ENCODE measurements around the gene PFKM.

The PFKM gene

DNA sequence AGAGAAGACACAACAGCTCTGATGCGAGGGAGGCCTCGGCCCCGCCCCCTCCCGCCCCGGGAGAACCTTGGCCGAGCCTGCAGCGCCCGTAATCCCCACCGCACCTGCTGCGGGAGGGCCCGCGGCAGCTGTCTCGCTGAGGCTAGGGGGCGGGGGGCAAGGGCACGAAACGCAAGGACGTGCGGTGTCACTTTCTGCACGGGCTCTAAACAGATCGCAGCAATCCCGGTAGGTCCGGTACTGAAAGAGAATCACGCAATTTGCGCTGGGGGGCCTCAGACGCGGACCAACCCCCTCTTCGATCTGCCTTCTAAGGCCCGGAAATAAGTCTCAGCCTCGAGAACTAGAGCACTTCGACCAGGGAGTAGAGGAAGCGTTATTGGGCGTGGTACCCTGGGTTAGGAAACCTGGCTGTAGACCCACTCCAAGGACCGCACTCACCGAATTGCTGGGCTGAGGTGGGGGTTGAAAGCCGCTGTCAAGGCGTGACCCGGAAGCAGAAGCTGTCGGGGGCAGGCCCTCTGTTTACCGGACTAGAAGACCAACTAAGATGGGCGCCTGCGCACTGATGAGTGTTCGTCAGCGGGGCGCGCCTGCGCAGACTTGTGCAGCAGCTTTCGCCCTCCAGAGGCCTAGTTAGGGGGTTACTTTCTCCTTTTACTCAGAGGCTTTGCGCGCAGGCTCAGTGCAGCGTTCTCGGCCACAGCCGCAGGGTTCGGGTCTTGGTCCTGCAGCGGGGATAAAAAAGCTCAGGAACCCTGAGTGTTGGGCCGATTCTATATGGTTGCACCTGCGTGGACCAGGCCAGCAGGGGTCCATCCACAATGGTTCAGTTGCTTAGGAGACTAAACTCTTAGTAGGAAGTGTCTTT lies 38.1 kb downstream of the PFKM start, which contains the start of gene ASB8:
Gene ASB8 (minus strand): TSS at position 498 of the 871 bp plus-strand sequence. CDS start 4,019 bp downstream, outside the sequence.
- peak; percentile 98 for DNase-seq (ENCODE audit: low read depth, low spot score)

DNA sequence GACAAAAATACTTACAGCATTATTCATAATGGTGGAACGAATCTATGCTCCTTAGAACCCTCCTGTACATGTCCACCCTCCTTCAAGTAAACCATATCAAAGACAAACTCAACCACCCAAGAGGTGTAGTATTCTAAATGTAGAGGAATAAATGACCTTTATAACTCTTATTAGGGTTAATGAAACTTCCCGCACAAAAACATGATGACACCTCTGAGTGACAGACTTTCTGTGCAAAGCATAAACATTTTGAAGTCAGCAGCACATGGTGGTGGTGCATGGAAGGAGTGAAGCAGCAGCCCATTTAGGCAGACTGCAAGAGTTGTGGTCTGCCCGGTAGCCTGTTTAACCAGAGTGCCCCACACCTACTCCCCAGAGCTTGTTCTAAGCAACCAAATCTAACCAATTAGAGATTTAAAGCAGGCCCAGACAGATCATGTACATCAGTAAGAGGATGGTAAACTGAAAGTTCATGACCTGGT lies 38.8 kb downstream of the PFKM start:
- DNase-seq (ENCODE audit: low read depth, low spot score) = no peak

DNA sequence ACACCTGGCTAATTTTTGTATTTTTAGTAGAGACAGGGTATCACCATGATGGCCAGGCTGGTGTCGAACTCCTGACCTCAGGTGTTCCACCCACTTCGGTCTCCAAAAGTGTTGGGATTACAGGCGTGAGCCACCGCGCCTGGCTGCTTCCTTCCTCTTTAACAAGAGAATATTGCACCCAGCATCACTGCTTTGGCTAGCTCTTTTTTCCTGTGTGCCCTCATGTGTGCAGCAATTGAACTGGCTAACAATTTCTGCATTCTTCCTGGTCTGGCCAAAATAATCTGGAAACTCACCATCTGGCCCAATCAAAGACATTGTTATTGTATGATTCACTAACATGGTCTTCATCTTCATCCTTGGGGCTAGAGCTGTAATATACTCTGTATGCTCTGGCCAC lies 40.9 kb downstream of the PFKM start:
- no peak for DNase-seq (ENCODE audit: low read depth, low spot score)

DNA sequence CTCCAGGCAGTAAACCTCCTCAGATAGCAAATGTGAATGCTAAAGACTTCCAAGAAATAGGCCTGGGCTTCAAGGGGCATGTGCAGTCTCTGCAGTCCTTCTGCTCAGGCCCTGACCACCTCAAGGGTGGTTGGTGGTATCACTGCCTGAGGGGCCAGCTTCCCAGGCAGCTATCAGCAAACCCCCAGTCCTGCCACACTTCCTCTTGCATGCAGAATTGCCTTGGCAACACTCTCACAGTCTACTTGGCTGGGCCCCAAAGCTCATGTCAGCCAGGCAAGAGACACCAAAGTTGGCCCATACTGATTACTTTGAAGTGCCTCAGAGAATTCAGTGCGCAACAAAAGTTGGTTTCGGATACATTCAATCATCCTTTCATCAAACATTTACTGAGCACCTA lies 41.6 kb downstream of the PFKM start:
- DNase-seq (ENCODE audit: low read depth, low spot score) = no peak

DNA sequence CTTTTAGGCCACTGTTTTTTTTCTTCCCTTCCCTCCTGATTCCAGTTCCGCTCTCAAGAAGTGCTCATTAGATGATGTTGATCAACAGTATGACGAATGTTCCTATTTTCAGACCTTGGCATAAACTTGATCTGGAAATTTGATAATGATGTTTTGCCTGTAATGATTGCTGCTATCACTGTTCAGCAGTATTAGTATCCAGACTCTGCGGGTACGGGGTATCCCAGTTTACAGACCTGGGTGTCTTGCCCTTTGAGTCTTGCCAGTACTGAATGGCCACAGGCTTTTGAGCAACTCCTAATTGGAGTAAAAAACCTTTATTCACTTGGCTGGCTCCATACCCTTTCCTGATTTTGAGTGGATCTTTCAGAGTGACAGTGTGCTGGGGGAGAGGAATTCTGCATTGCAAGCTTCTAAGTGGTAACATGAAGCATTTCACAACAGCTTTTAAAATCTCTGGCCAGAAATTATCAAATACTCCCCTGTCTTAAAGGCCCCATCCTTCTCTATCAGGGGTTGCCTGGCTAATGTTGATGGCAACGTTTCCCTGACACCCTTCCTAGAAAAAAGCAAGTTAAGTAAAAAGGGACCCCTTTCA lies 44.1 kb downstream of the PFKM start:
- DNase-seq (ENCODE audit: low read depth, low spot score) = no peak

DNA sequence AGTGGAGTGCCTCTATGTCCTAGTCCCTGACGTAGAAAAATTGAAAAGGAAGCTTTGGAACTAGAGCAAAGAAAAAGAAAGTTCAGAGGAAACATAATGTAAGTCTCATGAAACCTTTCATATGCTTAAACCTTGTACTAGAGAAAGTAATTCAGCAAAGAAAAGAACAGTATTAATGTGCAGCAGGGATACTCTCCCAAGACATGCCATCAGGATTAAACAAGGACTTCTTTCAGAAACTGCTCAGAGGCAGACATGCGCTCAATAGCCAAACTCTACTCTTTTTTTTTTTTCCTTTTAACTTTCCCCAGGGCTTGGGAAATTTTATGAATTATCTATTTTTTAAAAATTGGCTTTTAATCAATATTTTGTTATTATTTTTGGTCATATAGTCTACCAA lies 45.3 kb downstream of the PFKM start:
- DNase-seq (ENCODE audit: low read depth, low spot score) = no peak

DNA sequence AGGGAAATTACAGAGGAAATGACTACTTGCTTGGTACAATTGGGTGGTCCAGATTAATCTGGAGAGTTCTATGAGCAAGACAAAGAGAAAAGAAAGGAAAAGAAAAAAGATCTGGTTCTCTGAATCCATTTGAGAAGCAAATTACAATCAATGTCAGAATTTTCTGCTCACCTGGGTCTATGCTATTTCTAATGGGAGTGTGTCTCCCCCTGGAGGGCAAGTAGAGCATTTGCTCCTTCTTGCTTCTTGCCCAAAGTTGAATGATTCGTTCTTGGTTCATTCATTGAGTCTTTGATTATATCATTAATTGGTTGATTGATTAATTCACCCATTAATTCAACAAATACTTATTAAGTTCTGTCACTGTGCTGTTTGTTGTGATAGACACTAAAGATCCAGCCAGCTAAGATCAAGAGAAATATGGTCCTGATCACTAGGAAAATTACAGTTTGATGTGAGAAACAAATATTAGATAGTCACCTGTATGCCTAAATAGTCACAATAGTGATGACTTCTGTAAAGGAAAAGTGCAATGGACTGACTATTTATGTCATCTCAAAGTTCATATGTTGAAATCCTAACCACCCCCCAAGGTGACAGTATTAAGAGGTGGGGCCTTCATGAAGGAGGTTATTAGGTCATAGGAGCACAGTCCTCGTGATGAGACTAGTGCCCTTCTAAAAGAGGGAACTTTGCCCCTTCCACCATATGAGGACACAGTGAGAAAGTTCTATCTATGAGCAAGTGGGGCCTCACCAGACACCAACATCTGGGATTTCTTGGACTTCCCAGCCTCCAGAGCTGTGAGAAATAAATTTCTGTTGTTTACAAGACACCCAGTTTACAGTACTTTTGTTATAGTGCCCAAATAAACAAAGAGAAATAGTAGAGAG lies 46.2 kb downstream of the PFKM start:
- peak; percentile 21 for DNase-seq (ENCODE audit: low read depth, low spot score)

DNA sequence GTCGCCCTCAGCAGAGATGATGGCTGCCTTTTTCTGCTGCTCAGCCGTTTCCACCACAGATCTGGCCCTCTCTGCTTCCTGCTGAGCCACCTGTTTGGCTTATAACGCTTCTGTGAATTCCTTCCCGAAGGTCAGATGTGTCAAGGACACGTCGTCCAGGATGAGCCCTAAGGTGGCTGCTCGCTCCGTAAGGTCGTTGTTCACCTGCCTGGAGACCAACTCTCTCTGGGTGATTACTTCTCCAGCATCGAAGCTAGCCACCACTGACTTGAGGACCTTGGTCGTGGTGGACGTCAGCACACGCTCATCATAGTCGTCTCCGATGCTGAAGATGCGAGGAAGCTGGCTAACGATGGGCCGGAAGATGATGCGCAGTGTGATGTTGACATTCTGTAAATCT lies 49.8 kb downstream of the PFKM start:
- DNase-seq (ENCODE audit: low read depth, low spot score) = no peak

DNA sequence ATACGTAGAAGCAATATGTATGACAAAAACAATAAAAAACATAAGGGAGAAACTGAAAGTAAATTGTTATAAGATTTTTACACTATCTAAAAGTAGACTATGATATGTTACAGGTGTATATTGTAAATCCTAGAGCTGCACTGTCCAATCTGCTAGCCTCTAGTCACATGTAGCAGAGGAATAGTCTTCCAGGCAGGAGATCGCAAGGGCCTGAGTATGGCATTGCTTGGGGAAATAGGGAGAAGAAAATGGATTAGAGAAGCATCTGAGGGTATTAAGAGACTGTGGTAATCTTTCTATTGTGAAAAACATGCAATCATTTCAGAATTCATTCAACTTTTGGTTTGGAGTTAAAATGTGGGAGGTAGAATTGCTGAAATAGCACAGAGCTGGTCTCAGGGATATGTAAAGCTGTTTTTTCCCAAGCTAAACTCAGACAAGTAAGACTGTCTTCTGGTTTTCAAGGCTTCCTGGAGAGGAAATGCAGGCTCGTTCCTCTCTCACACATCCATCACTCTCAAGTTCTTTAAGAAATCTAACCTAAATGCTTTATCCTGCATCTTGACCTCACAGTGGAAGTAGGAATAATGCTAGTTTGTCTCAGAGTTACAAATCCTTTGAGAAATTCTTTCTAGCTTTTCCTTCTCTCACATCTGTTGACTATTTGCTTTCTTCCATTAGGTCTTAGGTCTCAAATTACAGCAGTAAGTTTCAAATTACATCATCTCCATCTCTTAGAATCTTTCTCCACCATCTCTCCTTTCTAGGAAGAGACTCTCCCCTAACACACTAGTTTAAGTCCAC lies 56.7 kb downstream of the PFKM start:
- DNase-seq (ENCODE audit: low read depth, low spot score) = no peak

DNA sequence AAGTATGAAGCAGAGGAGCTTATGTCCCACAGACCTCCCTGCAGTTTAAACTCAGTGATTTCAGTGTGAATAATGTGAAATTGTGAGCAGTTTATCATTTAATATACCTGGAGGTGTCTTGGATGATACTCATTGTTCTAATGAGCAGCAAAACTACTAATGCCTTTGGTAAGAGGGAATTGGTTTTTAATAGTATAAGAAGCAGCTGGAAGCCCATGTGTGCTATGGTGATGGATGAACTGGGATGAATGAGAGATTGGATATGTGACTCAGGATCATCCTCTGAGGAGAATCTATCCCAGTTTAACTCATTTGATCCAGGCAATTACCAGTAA lies 57.2 kb downstream of the PFKM start:
- no peak for DNase-seq (ENCODE audit: low read depth, low spot score)

DNA sequence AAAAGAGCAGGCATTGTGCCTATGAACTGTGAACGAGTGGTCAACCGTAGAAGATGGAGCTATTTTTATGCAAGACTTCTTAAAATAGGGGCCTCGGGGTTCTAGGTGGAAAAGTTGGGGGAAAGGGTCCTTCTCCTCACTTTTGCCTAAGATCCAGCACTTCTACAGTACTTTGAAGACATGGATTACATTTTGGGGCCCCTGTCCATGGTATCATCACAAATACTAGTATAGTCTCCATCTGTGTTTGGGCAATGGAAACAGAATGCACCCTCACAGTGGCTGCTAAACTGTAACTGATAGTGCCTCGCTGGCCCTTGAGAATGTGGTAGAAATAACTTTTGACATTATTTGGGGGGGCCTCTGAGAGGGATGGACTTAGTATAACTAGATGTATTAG lies 58.8 kb downstream of the PFKM start:
- no peak for DNase-seq (ENCODE audit: low read depth, low spot score)

DNA sequence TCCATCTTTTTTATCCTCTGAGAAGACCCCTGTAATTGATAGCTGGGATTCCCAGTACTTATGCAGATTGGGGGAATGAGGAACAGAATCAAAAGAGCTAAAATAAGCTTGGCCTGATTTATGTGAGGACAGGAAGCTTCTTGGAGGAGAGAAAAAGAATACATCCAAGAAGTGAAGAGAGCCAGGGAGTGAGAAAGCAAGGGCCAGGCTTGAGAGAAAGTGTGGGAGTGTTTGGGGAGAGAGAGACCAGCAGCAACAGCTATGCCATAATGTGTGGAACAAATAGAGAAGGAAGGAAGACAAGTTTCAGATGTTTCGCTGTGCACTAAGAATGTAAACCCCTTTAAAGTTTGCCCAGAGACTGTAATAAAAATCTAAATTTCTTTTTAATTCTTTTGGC lies 60.3 kb downstream of the PFKM start:
- no peak for DNase-seq (ENCODE audit: low read depth, low spot score)

DNA sequence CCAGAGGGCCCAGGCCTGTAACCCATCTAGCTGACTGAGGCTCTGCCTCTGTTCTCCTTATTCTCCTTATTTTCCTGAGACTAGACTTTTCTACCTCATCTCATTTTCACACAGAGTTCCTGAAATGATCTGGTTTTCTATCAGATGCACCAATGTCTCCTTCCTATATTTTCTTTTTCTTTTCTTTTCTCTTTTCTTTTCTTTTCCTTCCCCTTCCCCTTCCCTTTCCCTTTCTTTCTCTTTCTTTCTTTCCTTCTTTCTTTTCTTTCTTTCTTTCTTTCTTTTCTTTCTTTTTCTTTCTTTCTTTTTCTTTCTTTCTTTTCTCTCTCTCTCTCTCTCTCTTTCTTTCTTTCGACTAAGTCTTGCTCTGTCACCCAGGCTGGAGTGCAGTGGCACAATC lies 61.3 kb downstream of the PFKM start:
- no peak for DNase-seq (ENCODE audit: low read depth, low spot score)

DNA sequence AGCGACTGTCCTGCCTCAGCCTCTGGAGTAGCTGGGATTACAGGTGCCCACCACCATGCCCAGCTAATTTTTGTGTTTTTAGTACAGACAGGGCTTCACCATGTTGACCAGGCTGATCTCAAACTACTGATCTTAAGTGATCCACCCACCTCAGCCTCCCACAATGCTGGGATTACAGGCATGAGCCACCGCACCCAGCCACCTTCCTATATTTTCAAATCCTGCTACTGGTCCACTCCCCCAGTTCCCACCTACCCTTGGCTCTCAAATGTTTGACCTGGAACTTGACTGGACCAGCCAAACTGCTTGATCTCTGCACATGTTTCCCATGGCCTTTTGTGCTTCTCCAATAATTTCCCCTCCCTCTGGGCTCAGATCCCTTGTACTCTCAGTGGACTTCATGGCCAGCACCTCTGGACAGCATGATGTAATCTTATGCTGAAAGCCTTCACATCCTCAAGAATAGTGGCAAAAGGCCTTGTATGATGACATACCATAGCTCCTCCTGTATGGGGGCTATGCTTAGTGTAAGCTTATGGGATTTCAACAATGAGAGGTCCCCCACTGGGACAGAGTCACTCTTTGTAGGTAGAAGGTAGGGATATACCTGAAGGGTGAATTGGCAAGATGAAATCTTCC lies 61.8 kb downstream of the PFKM start:
- no peak for DNase-seq (ENCODE audit: low read depth, low spot score)

DNA sequence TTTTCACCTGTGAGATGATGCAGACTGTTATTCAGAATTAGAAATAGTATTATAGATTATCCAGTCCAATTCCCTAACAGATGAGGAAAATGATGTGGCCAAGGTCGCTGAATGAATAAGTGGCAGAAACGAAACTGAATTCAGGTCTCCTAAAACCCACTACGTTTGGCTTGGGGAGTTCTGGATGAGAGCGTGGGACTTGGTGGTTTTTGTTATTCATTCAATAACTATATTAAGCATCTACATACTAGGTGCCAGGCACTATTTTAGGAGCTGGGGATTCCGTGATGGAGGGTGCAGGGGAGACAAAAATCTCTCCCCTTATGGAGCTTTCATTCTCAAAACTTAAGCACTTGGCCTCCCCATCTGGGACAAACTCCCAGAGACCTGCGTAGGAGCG lies 63.5 kb downstream of the PFKM start:
- DNase-seq (ENCODE audit: low read depth, low spot score) = no peak

DNA sequence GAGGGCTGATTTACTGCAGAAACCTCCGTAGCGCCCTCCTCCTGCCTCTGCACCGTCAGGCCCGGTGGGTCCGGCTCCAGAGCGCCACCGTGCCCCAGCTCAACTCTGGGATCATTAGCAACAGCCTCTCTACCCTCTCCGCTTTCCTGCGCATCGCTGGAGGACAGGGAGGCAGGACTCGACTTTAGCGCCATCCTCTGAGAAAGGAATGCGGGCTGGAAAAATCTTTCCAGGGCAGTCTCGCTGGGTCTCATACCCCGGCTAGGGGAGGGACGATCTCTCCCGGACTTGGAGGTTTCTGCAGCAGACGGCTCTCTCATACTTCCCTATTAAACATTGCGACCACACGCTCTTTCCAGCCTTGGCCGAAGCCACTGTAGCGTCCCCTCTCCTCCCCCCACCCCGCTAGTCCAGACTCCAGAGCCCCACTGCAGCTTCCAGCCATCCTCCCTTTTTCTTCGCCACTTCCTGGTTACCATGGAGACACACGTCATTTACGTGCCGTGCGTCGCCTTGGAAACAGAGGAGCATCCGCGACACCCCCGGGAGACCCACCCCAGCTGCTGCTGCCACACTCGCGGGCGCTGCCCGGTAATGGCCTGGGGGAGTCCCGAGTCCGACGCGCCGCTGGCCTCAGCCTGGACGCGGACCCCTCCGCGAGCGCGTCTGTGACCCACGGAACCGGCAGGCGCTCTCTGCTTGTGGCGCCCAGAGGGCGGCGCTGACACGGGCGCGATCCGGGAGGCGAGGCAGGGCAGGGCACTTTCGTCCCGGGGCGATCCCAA lies 64.1 kb downstream of the PFKM start, which contains the start of gene CCDC184:
Gene CCDC184 (plus strand): TSS at position 554 of the 785 bp plus-strand sequence. CDS start 479 bp downstream, outside the sequence.
- no peak for DNase-seq (ENCODE audit: low read depth, low spot score)

DNA sequence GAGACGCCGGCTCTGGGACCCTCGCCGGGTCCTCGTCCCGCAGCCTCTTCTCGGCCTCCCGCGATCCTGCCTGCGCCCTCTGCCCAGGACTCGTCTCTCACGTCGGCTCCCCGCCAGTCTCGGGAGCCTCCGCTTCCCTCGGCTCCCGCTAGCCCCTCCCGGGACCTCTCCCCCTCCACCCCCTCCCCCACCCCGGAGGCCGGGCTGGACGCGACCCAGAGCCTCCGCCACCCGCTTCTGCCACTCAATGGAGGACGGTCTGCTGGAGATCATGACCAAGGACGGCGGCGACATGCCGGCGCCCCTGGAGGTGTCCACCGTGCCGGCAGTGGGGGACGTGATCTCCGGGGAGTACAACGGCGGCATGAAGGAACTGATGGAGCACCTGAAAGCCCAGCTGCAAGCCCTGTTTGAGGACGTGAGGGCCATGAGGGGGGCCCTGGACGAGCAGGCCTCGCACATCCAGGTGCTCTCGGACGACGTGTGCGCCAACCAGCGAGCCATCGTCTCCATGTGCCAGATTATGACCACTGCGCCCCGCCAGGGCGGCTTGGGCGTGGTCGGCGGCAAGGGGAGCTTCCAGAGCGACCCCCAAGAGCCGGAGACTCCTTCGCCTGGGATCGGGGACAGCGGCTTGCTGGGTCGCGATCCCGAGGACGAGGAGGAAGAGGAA lies 64.8 kb downstream of the PFKM start:
- DNase-seq (ENCODE audit: low read depth, low spot score) = no peak

DNA sequence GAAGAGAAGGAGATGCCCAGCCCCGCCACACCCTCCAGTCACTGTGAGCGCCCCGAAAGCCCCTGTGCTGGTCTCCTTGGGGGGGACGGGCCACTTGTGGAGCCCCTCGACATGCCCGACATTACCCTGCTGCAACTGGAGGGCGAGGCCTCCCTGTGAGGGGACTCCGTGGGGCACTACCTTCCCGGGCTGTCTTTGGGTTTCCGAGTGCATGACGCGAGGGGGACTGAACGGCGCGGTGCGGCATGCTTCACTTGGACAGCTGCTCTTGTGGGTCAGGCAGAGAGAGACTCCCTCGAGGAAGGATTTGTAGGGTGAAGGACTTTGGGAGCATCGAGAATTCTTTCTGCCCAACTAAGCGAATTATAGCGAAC lies 65.4 kb downstream of the PFKM start:
- DNase-seq (ENCODE audit: low read depth, low spot score) = no peak

DNA sequence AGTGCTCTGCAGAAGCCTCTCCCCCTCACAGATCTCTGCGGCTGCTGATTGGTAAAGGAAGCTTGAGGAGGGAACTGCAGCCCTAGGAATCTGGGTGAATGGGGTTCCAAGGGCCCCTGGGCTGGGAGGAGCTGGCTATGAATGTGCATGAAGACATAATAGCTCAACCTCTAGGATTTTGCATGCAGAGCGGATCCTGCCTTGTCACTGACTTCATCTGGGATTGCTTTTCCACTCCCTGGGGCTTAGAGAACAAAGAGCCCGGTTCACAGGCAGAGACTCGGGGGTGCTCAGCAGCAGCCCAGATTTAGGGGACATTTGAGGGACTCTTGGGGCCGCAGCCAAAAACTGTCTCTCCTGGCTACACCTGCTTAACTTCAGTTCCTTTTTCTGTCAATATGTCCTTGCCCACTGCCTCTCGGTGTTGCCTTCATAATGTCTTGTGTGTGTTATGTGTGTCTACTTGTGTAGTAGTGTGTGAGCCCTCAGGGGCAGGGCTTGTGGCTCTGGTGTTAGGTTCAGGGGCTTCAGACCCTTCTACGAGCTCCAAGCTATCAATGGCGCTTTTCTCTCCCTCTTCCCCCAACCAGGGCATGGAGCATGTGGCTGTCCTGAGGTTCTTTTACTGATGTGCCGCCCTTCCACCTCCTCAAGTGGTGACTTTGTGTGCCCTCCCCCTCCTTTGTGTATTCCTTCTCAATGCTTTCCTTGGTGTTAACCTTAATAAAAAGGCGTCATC lies 66.2 kb downstream of the PFKM start:
- DNase-seq (ENCODE audit: low read depth, low spot score) = no peak

Data from activated naive CD8-positive, alpha-beta T cell treated with anti-CD3 and anti-CD28 coated beads, Interleukin-2, amount 50 U/mL, for 16 hours (primary cell).